Measurements from ENCODE around the gene CCN2.

CCN2 gene

GRCh38 chr6:131963063-131963462 lies 11.9 kb upstream of the CCN2 start:
- DNase-seq: no peak

DNA sequence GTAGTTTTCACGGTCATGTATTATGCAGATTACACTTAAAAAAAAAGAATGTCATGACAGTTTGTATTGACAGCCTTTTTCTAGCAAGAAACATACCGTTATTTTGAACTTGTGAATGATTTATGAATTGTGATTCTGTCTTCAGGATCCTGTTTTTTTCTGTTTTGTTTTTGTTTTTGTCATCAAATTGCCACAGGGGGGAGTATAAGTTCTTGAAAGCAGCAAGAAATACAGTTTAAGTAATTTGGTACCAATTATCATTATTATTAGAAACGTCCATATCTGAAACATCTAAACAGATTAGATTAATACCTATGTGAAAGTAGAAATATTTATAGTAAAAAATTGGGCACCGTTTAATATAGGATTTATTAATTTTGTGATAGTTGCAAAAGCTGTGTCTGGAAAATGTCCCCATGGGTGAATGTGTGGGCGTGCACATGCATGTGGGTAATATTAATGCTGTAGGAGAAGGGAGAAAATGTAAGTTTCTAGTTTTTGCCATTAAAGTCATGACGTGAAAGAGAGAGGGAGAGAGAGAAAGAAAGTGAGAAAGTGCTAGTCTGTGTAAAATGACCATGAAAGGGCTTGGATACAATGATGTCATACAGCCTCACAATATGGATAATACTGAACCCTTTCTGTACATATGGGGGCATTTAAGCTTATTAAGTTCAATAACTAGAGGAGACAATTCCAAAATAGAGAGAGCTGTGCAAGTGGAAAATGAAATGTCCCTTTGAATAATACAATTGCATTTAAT lies 9.4 kb upstream of the CCN2 start:
- no peak for DNase-seq

DNA sequence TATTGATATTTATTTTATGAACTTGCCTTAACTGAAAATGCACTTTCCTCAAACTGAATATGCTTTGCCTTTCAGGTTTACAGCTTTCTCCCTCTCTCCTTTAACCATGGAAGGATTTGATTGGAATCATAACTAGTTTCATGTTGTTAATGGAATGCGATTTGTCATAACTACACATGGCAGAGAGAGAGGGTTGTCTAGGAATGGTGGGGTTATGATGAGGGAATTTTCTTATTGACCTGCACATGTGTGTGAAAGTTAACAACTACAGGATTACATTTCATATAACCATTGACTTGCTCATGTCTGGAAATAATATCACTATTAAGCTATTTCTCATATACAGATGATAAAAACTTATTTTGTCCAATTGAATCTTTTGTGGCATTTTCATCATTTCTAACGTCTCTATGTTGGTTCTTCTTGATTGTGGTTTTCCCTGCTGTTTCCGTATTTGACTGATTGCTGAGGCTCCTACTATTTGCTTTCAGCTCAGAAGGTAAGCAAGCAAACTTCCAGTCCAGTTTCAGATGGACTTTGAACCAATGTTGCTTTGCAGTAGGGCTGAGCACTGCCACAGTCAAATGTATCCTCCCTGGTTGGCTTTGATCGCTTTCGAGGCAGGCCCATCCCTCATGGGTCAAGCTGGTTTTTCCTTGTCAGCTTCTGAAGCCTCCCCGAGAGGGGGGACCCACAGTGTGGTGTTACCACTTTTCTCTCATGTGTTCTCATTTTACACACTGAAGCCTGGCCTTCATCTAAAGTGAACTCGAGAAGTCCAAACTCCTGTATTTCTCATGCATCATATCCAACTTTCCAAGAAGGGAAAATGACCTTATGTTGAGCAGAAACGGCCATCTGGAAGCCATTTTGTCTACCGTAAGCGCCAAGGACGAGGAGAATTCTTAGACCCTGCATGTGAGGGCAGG lies 7.6 kb upstream of the CCN2 start:
- no peak for DNase-seq

DNA sequence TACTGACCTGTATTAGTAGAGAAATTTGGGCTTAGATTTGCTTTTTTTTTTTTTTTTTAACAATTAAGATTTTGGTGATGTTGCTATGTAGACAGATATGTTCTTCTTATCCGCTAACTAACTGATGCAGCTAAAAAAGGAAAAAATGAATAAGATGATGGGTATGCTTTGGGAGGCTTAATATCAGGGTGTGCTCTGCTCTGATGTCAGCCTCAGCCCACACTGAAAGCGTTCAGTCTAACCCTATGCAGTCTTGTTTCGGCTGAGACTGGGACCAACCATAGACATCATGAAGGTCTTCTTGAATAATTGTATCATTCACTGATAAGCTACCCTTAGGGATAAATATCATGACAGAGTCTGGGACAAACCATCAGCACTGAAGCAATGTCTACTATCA lies 6.9 kb upstream of the CCN2 start:
- DNase-seq: no peak

- DNase-seq: no peak
Observed at GRCh38 chr6:131955876-131956275, 4.7 kb upstream of the CCN2 start.

GRCh38 chr6:131955192-131955591 lies 4.0 kb upstream of the CCN2 start:
- no peak for DNase-seq

GRCh38 chr6:131954775-131955107 lies 3.6 kb upstream of the CCN2 start:
- no peak for DNase-seq

DNA sequence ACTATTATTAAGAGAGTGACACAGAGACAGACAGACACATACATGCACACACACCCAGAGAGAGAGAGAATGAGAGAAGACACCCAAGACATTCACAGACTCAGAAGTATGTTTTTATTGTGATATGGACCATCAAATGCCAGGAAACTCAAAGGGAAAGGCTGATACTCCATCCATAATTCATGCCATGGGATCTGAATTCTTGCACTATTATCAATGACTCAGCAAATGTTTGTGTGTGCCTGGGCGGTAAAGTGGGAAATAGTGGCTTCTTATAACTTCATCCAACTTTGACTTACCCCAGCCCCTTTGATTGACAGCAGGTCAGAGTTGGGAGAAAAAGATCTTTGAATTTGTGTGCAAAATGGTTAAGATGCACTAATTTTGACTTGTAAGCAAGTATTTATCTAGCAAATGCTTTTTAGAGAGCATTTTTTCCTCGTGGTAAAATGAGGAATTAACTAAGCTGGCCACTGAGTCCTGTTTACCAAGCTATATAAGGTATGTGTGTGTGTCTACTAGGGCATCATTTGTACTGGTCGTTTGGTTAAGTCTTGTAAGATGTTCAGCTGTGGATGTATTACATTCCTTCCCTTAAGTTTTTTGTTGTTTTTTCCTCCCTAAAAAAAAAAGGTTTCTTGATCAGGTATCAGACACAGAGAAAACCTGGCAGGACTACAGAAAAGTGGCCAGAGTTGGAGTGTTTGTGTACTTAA lies 3.0 kb upstream of the CCN2 start:
- no peak for DNase-seq

- no peak for DNase-seq
Observed at GRCh38 chr6:131952886-131953509, 1.8 kb upstream of the CCN2 start.

DNA sequence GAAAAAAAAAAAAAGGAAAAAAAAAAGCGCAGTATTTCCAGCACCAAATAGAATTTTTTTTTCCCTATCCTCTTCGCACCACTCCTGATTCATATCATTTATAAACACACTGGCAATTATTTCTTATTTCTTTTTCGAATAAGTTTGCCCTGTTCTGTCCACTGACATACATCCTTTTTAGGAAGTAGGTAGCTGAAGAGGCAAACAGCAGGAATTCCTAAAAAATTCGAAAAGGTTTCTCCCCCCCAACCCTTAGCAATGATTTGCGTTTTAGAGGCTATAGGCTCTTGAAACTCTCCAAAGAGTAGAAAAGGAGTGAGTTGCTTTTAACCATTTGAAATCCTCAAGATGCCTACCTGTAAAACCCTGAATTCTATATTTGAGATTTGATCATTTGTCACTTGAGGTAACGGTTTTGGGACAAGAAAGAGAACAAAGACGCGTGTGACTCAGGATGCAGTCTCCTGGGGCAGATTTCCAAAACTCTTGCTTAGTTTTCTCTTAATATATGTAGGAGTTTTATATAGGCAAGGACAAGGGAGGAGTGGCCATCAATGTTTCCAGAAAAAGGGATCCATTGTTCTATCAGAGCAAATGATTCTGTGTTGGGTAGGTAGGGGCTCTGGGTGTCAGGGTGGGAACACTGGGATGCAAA lies 531 bp upstream of the CCN2 start:
- no peak for DNase-seq

DNA sequence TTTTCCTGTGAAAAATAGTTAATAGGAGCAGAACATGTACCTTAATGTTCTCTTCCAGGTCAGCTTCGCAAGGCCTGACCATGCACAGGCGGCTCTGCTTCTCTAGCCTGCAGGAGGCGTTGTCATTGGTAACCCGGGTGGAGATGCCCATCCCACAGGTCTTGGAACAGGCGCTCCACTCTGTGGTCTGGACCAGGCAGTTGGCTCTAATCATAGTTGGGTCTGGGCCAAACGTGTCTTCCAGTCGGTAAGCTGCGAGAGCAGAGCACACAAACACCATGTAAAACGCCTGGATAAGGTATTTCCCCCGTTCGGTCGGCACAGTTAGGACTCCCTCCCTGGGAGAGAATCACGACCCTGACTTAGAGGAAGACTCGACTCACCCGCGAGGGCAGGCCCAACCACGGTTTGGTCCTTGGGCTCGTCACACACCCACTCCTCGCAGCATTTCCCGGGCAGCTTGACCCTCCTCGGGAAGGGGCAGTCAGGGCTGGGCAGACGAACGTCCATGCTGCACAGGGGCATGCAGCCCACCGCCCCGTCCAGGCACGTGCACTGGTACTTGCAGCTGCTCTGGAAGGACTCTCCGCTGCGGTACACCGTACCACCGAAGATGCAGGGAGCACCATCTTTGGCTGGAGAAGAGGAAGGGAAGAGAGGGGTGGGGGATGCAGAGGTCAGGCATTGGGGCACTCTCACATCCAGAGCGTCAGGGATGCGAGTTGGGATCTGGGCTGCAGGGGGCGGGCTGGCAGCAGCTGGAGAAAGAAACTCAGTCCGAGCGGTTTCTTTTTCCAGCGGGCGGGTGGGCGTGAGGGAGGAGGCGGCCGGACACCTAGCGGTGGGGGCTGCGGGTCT lies 1.0 kb downstream of the CCN2 start:
- DNase-seq: peak; percentile 37

GRCh38 chr6:131949620-131949908 lies 1.6 kb downstream of the CCN2 start:
- DNase-seq: no peak

DNA sequence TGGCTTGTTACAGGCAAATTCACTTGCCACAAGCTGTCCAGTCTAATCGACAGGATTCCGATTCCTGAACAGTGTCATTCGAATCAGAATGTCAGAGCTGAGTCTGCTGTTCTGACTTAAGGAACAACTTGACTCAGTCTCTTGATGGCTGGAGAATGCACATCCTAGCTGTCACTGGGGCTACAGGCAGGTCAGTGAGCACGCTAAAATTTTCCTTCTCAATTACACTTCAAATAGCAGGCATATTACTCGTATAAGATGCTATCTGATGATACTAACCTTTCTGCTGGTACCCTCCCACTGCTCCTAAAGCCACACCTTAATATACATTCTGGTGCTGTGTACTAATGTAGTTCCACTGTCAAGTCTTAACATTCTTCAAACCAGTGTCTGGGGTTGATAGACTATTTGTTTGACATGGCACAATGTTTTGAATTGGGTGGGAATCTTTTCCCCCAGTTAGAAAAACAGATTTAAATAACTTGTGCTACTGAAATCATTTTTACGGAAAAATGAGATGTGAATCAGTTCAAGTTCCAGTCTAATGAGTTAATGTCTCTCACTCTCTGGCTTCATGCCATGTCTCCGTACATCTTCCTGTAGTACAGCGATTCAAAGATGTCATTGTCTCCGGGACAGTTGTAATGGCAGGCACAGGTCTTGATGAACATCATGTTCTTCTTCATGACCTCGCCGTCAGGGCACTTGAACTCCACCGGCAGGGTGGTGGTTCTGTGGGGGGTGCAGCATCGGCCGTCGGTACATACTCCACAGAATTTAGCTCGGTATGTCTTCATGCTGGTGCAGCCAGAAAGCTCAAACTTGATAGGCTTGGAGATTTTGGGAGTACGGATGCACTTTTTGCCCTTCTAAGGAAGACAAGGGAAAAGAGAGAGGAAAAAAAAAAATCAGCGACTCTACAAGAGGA lies 2.2 kb downstream of the CCN2 start:
- no peak for DNase-seq

- DNase-seq: no peak
Observed at GRCh38 chr6:131947986-131948661, 3.0 kb downstream of the CCN2 start.

GRCh38 chr6:131946992-131947955 lies 3.9 kb downstream of the CCN2 start:
- no peak for DNase-seq

GRCh38 chr6:131946404-131946991 lies 4.7 kb downstream of the CCN2 start:
- DNase-seq: no peak

GRCh38 chr6:131945971-131946370 lies 5.2 kb downstream of the CCN2 start:
- DNase-seq: no peak
